Colonic mucosa (tissue), 4 donors: ENCODE results near the gene CD96. TPM values are rescaled to one million over a fixed set of nuclear protein-coding genes. Genes with fewer than 3 reads are reported as not detected.
"Not testable (repeated sequence)": the region's sequence is repeated elsewhere in the genome, so short reads cannot be mapped to it uniquely, and the experiment has no call there.

Source experiments
- DNase-seq: peaks from one replicate; pipeline ENCODE4 v3.0.0-alpha.2; 2020
- H3K27ac ChIP-seq: fragments of 200-600 bp; one replicate; pipeline ENCODE4 v1.8.0; 2021
- H3K27me3 ChIP-seq: fragments of 200-600 bp; one replicate; pipeline ENCODE4 v1.8.0; 2021
- H3K36me3 ChIP-seq: fragments of 200-600 bp; one replicate; pipeline ENCODE4 v1.8.0; 2021
- H3K4me1 ChIP-seq: fragments of 200-600 bp; one replicate; pipeline ENCODE4 v1.8.0; 2021; ENCODE audit warnings: mild to moderate bottlenecking
- H3K4me3 ChIP-seq: fragments of 200-600 bp; one replicate; pipeline ENCODE4 v1.8.0; 2021
- H3K9ac ChIP-seq, 2 donors: one replicate each; pipeline ENCODE4 v1.7.0; 2013; ENCODE audit warnings: control low read depth in 2 of 2, low read depth in 2 of 2, low read length in 2 of 2
- H3K9me3 ChIP-seq: fragments of 200-600 bp; one replicate; pipeline ENCODE4 v1.8.0; 2021
- intact Hi-C: fragments of 100-400 bp; cut with DNase I; formaldehyde crosslinking; loops from one replicate; pipeline ENCODE4 v1.14.1; 2022
- total RNA-seq, 2 donors: library from RNA; stranded (reverse); fragmentation: NEBNext Ultra II Directional in 1 of 2; extraction: Animal tissue kit (Norgen Biotek cat#: 25700) in 1 of 2; gene quantifications; one replicate each; pipeline ENCODE4 v1.2.1, GENCODE V29; 2021
- TF ChIP-seq, protein P1 (sequence below): fragments of 200-600 bp; IDR thresholded peaks from one replicate; pipeline ENCODE4 v1.8.0; 2022; ENCODE audit warnings: antibody characterized with exemption, mild to moderate bottlenecking
- donor health status: healthy.
- donor health status: DM: no; HTN: no; CAD: no.
- donor health status: DM: no; HTN: no; CAD: no.

The CD96 gene
- total RNA-seq, 2 donors from 2014 or later, result 1.7 to 2.8 TPM

DNA sequence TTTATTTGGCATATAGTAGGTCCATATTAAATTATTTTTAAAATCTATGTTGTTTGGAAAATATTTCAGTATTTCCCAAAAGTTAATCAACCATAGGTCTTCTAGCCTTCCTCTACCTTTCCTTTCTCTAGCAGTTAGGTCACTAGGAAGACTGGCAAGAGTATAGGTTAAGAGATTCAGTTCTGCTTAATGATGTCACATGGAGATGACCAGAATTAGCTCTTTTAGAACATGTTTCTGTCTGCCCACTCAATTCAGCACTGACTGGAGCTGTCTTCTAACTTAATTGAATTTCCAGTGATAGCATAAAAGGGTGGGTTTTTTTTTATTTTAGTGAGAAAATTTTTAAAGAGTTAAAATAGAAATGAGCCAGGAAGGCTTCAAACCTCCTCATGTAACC, 76.9 kb downstream of the CD96 start:
- no peaks in the 10 kb centered on the region for H3K27me3 ChIP-seq
- no peak overlapping the region for H3K27ac ChIP-seq
- no peak overlapping the region for H3K9ac ChIP-seq
- no peaks in the 10 kb centered on the region for H3K9me3 ChIP-seq
- H3K4me1 ChIP-seq, result no peaks in the 10 kb centered on the region
- intact Hi-C loops, result no loop called here
- H3K36me3 ChIP-seq, result no peaks in the 10 kb centered on the region
- DNase-seq, result no peak
- H3K4me3 ChIP-seq, result no peak overlapping the region
- TF ChIP-seq, protein P1, sequence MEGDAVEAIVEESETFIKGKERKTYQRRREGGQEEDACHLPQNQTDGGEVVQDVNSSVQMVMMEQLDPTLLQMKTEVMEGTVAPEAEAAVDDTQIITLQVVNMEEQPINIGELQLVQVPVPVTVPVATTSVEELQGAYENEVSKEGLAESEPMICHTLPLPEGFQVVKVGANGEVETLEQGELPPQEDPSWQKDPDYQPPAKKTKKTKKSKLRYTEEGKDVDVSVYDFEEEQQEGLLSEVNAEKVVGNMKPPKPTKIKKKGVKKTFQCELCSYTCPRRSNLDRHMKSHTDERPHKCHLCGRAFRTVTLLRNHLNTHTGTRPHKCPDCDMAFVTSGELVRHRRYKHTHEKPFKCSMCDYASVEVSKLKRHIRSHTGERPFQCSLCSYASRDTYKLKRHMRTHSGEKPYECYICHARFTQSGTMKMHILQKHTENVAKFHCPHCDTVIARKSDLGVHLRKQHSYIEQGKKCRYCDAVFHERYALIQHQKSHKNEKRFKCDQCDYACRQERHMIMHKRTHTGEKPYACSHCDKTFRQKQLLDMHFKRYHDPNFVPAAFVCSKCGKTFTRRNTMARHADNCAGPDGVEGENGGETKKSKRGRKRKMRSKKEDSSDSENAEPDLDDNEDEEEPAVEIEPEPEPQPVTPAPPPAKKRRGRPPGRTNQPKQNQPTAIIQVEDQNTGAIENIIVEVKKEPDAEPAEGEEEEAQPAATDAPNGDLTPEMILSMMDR, result no peak

DNA sequence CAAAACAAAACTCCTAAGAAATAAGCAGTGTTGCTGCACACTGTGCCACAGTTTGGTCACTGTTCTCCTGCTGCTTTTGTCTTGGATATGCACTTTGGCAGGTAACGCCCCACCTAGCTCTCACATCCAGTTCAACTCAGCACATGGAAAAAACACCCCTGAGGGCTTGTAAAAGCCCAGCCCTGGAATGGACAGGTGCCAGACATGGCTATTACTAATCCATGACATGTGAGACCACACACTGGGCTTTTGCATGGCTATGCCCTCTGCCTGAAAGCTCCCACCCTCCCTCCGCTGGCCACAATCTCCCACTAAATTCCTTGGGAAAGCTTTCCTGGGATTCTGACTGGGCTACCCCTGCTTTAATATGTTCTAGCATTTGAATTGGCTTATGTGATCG, 77.8 kb downstream of the CD96 start:
- Histone ChIP-seq H3K4me1 (no peaks in the 10 kb centered on the region), H3K4me3 (no peak overlapping the region), H3K27ac (no peak overlapping the region), H3K9me3 (no peaks in the 10 kb centered on the region), H3K9ac (no peak overlapping the region), H3K36me3 (no peaks in the 10 kb centered on the region), H3K27me3 (no peaks in the 10 kb centered on the region)
- intact Hi-C loops, result no loop called here
- DNase-seq, result no peak
- TF ChIP-seq, protein P1, result no peak

- Histone ChIP-seq H3K9ac (no peak overlapping the region), H3K9me3 (no peaks in the 10 kb centered on the region), H3K36me3 (no peaks in the 10 kb centered on the region), H3K4me1 (no peaks in the 10 kb centered on the region), H3K27me3 (no peaks in the 10 kb centered on the region), H3K4me3 (no peak overlapping the region), H3K27ac (no peak overlapping the region)
- intact Hi-C loops, result no loop called here
- TF ChIP-seq, protein P1, result no peak
- DNase-seq, result no peak
These were observed 79.5 kb downstream of the CD96 start for GRCh38 chr3:111621535-111621934.

DNA sequence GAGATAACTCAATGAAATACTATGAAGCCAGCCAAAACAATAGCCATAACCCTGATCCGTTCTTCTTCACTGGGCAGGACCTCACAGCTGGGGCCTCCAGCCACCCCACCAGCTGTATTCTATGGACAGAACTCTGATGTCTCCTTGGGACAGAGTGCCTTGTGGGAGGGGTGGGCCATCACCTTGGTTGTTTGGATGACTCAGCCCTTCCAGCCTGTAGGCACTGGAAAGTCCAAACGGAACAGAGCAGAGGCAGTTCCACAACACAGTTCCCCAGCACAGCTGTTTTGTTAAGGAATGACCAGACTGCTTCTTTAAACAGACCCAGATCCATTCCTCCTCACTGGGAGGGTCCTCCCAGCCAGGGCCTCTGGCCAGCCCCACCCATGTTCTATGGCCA, 85.1 kb downstream of the CD96 start:
- Histone ChIP-seq H3K9ac (no peak overlapping the region), H3K27me3 (no peaks in the 10 kb centered on the region), H3K4me1 (no peaks in the 10 kb centered on the region), H3K4me3 (no peak overlapping the region), H3K9me3 (no peaks in the 10 kb centered on the region), H3K36me3 (no peaks in the 10 kb centered on the region), H3K27ac (no peak overlapping the region)
- TF ChIP-seq, protein P1, result no peak
- intact Hi-C loops, result no loop called here
- DNase-seq, result no peak

DNA sequence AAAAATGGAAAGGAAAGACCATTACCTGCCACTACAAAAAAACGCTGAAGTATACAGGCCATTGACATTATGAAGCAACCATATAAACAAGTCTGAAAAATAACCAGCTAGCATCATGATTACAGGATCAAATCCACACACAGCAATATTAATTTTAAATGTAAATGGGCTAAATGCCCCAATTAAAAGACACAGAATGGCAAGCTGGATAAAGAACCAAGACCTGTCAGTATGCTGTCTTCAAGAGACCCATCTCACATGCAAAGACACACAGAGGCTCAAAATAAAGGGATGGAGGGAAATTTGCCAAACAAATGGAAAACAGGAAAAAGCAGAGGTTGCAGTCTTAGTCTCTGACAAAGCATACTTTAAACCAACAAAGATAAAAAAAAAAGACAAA, 87.0 kb downstream of the CD96 start:
- H3K4me1 ChIP-seq, H3K36me3 ChIP-seq, H3K4me3 ChIP-seq, H3K9ac ChIP-seq, H3K27ac ChIP-seq, H3K9me3 ChIP-seq, H3K27me3 ChIP-seq, DNase-seq, intact Hi-C loops: not testable (repeated sequence)

- H3K4me3 ChIP-seq, H3K36me3 ChIP-seq, H3K9ac ChIP-seq, H3K9me3 ChIP-seq, H3K27me3 ChIP-seq, intact Hi-C loops, H3K4me1 ChIP-seq, DNase-seq, H3K27ac ChIP-seq: not testable (repeated sequence)
These were observed 88.6 kb downstream of the CD96 start for GRCh38 chr3:111630638-111631037.

DNA sequence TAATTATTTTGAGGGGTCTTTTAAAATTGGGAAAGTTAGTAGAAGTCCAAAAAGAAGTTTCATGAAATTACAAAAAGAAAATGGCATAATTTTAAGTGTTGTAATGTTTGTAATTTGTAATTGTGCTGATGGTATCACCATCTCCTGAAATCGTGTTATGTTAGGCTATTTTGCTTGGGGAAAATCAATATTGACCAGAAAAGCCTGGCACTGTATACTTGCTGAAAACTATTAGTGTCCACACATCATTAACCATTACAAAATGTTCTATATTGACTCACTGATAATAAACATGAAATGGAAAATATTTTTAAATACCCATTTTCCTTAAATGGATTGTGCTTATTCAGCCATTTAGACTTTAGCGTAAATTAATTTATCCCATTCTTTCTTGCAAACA, 93.4 kb downstream of the CD96 start:
- Histone ChIP-seq H3K4me1 (no peaks in the 10 kb centered on the region), H3K9me3 (no peaks in the 10 kb centered on the region), H3K9ac (no peak overlapping the region), H3K4me3 (no peak overlapping the region), H3K27me3 (no peaks in the 10 kb centered on the region), H3K27ac (no peak overlapping the region), H3K36me3 (no peaks in the 10 kb centered on the region)
- TF ChIP-seq, protein P1, result no peak
- no peak for DNase-seq
- intact Hi-C loops, result no loop called here
